OCI-LY7 (cell line): ENCODE results near the gene RPS19BP1. TPM values are rescaled to one million over a fixed set of nuclear protein-coding genes. Genes with fewer than 3 reads are reported as not detected.
A peak's percentile ranks its signal among the peaks of the same experiment; 100 is the strongest.

Source experiments
- BruUV-seq: library from RNA; stranded (reverse); fragments of 400-500 nt; replicated peaks from 2 replicates; lab custom pipeline; 2021; lab: Mats Ljungman, UMichigan
- CTCF ChIA-PET: fragments of 300-600 bp; sonication (Branson Sonifier 250); formaldehyde crosslinking; loops from one replicate; lab custom pipeline; 2022; ENCODE audit warnings: antibody characterized with exemption; ENCODE audit not compliant: unreplicated experiment; lab: Charles Lee
- POLR2A ChIA-PET: fragments of 300-600 bp; sonication (Branson Sonifier 250); formaldehyde crosslinking; loops from one replicate; lab custom pipeline; 2022; ENCODE audit warnings: antibody characterized with exemption; lab: Charles Lee
- DNase-seq: peaks from one replicate; pipeline ENCODE4 v3.0.0-alpha.2; 2015; ENCODE audit warnings: low spot score
- H2AFZ ChIP-seq: fragments of 200-600 bp; sonication (generic), shearing (Covaris generic); 2 replicates; pipeline ENCODE4 v1.6.1; 2014; ENCODE audit warnings: mild to moderate bottlenecking, antibody characterized with exemption, low read length, moderate library complexity
- H3K27ac ChIP-seq: fragments of 200-600 bp; sonication (generic); 2 replicates; pipeline ENCODE4 v1.5.1; 2014; ENCODE audit warnings: mixed run types, low read depth, mild to moderate bottlenecking, moderate library complexity, low read length, inconsistent platforms; ENCODE audit not compliant: poor library complexity, severe bottlenecking
- H3K36me3 ChIP-seq: fragments of 200-600 bp; sonication (generic); 2 replicates; pipeline ENCODE4 v1.6.1; 2014; ENCODE audit warnings: mild to moderate bottlenecking, antibody characterized with exemption, low read length, moderate library complexity, mixed read lengths; ENCODE audit not compliant: insufficient read depth
- H3K4me1 ChIP-seq: fragments of 200-600 bp; sonication (generic); 2 replicates; pipeline ENCODE4 v1.5.1; 2014; ENCODE audit warnings: mild to moderate bottlenecking, low read length; ENCODE audit not compliant: insufficient read depth, poor library complexity, severe bottlenecking
- H3K4me2 ChIP-seq: fragments of 200-600 bp; sonication (generic); 2 replicates; pipeline ENCODE4 v1.6.1; 2014; ENCODE audit warnings: mild to moderate bottlenecking, low read length
- H3K4me3 ChIP-seq: fragments of 200-600 bp; sonication (generic); 2 replicates; pipeline ENCODE4 v1.5.1; 2014; ENCODE audit warnings: mild to moderate bottlenecking, low read depth, low read length; ENCODE audit not compliant: poor library complexity, severe bottlenecking
- H3K79me2 ChIP-seq: fragments of 200-600 bp; sonication (generic); 2 replicates; pipeline ENCODE4 v1.6.1; 2016; ENCODE audit warnings: low read depth, mild to moderate bottlenecking, low read length, moderate library complexity, mixed read lengths; ENCODE audit not compliant: insufficient read depth
- H3K9me2 ChIP-seq: fragments of 200-600 bp; sonication (generic); 2 replicates; pipeline ENCODE4 v1.6.1; 2016; ENCODE audit warnings: mild to moderate bottlenecking, low read length, mixed read lengths; ENCODE audit not compliant: insufficient read depth
- H3K9me3 ChIP-seq: fragments of 200-600 bp; sonication (generic); 2 replicates; pipeline ENCODE4 v1.6.1; 2014; ENCODE audit warnings: mild to moderate bottlenecking, mixed run types, low read length, mixed read lengths
- H4K20me1 ChIP-seq: fragments of 200-600 bp; sonication (generic); 2 replicates; pipeline ENCODE4 v1.6.1; 2014; ENCODE audit warnings: mild to moderate bottlenecking, antibody characterized with exemption, low read length, moderate library complexity, mixed read lengths; ENCODE audit not compliant: insufficient read depth
- EZH2phosphoT487 ChIP-seq: fragments of 200-600 bp; sonication (generic); IDR thresholded peaks from 2 replicates; pipeline ENCODE4 v1.6.1; 2018; ENCODE audit warnings: low read depth, borderline replicate concordance, mild to moderate bottlenecking, mixed run types, antibody characterized with exemption, low read length, moderate library complexity, mixed read lengths
- intact Hi-C: fragments of 100-400 bp; cut with micrococcal nuclease; formaldehyde crosslinking; loops from one replicate; pipeline ENCODE4 v1.10.0; 2022; ENCODE audit not compliant: unreplicated experiment
- total RNA-seq, 2 experiments: library from RNA; depleted of rRNA in 1 of 2; stranded (reverse); fragments of >200 nt in 1 of 2; shearing (Covaris generic) in 1 of 2; gene quantifications; 2 replicates each; pipeline ENCODE4 v1.2.3, GENCODE V29; 2014 to 2022
- TF ChIP-seq, protein P1 (sequence below): fragments of 200-600 bp; sonication (generic); conservative IDR thresholded peaks from 2 replicates; pipeline ENCODE4 v1.5.1; 2014; ENCODE audit warnings: mild to moderate bottlenecking, antibody characterized with exemption, low read length, moderate library complexity, mixed read lengths

Gene RPS19BP1
- total RNA-seq, 2 experiments from 2014 or later, result 88.1 to 148 TPM

DNA sequence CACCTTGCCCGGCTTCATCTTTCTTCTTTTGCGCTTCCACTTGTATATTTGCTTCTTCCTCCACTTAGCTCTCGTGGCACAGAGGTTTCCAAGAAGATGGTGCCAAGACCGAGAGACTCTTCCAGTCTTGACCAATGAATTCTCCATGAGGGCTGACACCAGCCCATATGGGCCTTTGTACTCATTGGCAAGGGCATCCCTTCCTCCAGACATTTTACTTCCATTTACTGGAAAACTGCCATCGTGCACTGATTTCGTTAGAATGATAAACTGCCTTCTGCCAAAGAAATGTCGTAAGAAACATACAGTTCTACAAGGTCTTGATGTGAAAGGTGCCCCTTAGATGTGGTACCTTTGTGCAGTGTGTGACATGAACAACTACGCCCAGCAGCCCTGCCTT is 35.1 kb downstream of the RPS19BP1 start:
- Histone ChIP-seq H3K27ac (no peak overlapping the region), H3K4me2 (no peak overlapping the region), H3K4me1 (peaks cover 21% of the 10 kb centered on the region), H3K9me3 (no peaks in the 10 kb centered on the region), H3K9me2 (no peaks in the 10 kb centered on the region), H3K79me2 (peaks cover 1% of the 10 kb centered on the region), H2AFZ (no peak overlapping the region), H4K20me1 (no peaks in the 10 kb centered on the region), H3K4me3 (no peak overlapping the region), H3K36me3 (no peaks in the 10 kb centered on the region)
- no peak for TF ChIP-seq EZH2phosphoT487
- TF ChIP-seq, protein P1, sequence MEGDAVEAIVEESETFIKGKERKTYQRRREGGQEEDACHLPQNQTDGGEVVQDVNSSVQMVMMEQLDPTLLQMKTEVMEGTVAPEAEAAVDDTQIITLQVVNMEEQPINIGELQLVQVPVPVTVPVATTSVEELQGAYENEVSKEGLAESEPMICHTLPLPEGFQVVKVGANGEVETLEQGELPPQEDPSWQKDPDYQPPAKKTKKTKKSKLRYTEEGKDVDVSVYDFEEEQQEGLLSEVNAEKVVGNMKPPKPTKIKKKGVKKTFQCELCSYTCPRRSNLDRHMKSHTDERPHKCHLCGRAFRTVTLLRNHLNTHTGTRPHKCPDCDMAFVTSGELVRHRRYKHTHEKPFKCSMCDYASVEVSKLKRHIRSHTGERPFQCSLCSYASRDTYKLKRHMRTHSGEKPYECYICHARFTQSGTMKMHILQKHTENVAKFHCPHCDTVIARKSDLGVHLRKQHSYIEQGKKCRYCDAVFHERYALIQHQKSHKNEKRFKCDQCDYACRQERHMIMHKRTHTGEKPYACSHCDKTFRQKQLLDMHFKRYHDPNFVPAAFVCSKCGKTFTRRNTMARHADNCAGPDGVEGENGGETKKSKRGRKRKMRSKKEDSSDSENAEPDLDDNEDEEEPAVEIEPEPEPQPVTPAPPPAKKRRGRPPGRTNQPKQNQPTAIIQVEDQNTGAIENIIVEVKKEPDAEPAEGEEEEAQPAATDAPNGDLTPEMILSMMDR, result no peak
- DNase-seq, result no peak
- POLR2A ChIA-PET, result no interaction called here
- no TSS peak for BruUV-seq
- intact Hi-C loops, result no loop called here
- CTCF ChIA-PET, result no interaction called here

DNA sequence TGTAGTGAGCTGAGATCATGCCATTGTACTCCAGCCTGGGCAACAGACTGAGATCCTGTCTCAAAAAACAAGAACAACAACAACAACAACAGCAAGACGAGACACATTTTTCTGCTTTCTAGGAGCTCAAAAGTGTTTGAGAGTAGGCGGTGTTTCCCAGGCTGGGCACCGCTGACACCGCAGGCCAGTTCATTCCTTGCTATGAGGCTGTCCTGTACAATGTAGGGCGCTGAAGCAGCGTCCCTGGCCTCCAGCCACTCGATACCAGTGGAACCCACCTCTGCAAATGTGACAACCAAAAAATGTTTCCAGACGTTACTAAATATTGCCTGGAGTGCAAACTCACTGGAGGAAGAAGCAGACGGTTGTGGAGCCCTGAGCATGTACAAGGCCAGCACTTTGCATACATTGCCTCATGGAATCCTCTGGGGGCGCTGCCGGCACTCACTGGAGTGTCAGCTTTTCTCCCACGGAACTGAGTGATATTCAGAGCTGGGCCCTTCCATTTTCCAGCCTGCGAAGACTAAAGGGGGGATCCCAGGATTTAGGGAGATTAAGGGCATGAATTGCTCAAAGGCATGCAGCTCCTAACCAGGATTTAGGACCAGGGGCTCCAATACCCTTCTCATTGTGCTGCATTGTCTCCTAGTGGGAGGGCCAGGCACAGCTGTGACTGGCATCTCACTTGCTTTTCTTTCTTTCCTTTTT is 36.3 kb downstream of the RPS19BP1 start:
- no TSS peak for BruUV-seq
- ChIA-PET POLR2A (interaction anchor here (1.1 kb wide), 1 partner anchor 33 kb away, joined by 3 read pairs; no protein-coding TSS in a partner anchor), CTCF (interaction anchor here (1.0 to 1.6 kb wide), 3 partner anchors 27 to 34 kb away, joined by 3 to 17 read pairs (median 4); no protein-coding TSS in a partner anchor)
- H3K27ac ChIP-seq, result no peak overlapping the region
- peaks cover 15% of the 10 kb centered on the region for H3K4me1 ChIP-seq
- no peaks in the 10 kb centered on the region for H3K9me3 ChIP-seq
- H3K36me3 ChIP-seq, result peaks cover 4% of the 10 kb centered on the region; the same call in 1 of the 2 replicates
- TF ChIP-seq, protein P1, result peak; percentile 93
- no peak for TF ChIP-seq EZH2phosphoT487
- intact Hi-C loops, result no loop called here
- H2AFZ ChIP-seq, result no peak overlapping the region
- no peaks in the 10 kb centered on the region for H3K9me2 ChIP-seq
- H3K79me2 ChIP-seq, result no peaks in the 10 kb centered on the region
- H3K4me2 ChIP-seq, result no peak overlapping the region
- no peaks in the 10 kb centered on the region for H4K20me1 ChIP-seq
- no peak overlapping the region for H3K4me3 ChIP-seq
- peak; percentile 71 for DNase-seq
